AG04449 (cell line): ENCODE data around the gene MAP3K13.
A peak's percentile ranks its signal among the peaks of the same experiment; 100 is the strongest.

Experiments used
- CTCF ChIA-PET: fragments of 350-600 bp; formaldehyde crosslinking; extraction: SDS; loops from one replicate; lab custom pipeline; 2021; ENCODE audit warnings: antibody characterized with exemption; lab: Yijun Ruan, JAX
- POLR2A ChIA-PET: fragments of 400-600, 350-600 bp; formaldehyde crosslinking; extraction: SDS; loops from one replicate; lab custom pipeline; 2020; ENCODE audit warnings: antibody characterized with exemption, inconsistent platforms; lab: Yijun Ruan, JAX
- DNase-seq: peaks from one replicate; pipeline ENCODE4 v3.0.0-alpha.2; 2010; ENCODE audit warnings: low read depth, low spot score
- H3K4me3 ChIP-seq: 2 replicates; pipeline ENCODE4 v1.5.1; 2011; ENCODE audit warnings: low read depth, mild to moderate bottlenecking, control low read depth, low read length
- CTCF ChIP-seq: IDR thresholded peaks from one replicate; pipeline ENCODE4 v1.5.1; 2011; ENCODE audit warnings: mild to moderate bottlenecking, moderate library complexity, low read length, control low read depth, inconsistent platforms; ENCODE audit not compliant: insufficient read depth; ENCODE audit errors: missing control alignments

MAP3K13 gene

DNA sequence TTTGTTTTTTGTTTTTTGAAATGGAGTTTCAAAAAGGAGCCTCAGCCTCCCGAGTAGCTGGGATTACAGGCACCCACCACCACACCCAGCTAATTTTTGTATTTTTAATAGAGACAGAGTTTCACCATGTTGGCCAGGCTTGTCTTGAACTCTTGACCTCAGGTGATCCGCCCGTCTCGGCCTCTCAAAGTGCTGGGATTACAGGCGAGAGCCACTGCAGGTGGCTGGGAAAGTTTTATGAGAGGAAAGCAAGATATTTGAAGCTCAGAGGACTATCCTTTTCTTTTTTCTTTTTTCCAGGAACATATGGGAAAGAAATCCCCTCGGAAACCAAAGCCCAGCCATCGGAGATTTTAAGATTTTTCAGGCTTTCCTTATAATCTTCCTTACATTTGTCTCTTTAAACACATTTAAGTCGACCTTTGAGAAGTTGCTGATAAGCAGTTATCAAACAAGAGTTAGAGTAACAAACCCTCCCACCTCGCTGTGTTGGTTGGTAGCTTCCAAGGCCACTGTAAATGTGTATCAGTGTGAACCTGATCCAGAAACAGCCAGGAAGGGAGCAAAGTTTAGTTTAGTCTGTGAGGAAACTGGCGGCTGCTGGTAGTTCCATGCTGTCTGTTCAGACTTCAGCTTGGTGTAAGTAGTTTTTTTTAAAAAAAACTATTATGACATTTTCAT, 34.5 kb upstream of the MAP3K13 start:
- H3K4me3 ChIP-seq, result no peak overlapping the region
- CTCF ChIA-PET, result interaction anchor here (1.1 kb wide), 1 partner anchor 20 kb away, joined by 4 read pairs; no protein-coding TSS in a partner anchor
- DNase-seq, result no peak
- POLR2A ChIA-PET, result no interaction called here
- no peak for TF ChIP-seq CTCF

GRCh38 chr3:185330238-185330637, 32.7 kb upstream of the MAP3K13 start:
- CTCF ChIA-PET, result no interaction called here
- no peak for DNase-seq
- TF ChIP-seq CTCF, result no peak
- POLR2A ChIA-PET, result no interaction called here
- H3K4me3 ChIP-seq, result no peak overlapping the region

GRCh38 chr3:185330644-185331043, 32.3 kb upstream of the MAP3K13 start:
- ChIA-PET POLR2A (no interaction called here), CTCF (no interaction called here)
- no peak for DNase-seq
- no peak overlapping the region for H3K4me3 ChIP-seq
- TF ChIP-seq CTCF, result no peak

DNA sequence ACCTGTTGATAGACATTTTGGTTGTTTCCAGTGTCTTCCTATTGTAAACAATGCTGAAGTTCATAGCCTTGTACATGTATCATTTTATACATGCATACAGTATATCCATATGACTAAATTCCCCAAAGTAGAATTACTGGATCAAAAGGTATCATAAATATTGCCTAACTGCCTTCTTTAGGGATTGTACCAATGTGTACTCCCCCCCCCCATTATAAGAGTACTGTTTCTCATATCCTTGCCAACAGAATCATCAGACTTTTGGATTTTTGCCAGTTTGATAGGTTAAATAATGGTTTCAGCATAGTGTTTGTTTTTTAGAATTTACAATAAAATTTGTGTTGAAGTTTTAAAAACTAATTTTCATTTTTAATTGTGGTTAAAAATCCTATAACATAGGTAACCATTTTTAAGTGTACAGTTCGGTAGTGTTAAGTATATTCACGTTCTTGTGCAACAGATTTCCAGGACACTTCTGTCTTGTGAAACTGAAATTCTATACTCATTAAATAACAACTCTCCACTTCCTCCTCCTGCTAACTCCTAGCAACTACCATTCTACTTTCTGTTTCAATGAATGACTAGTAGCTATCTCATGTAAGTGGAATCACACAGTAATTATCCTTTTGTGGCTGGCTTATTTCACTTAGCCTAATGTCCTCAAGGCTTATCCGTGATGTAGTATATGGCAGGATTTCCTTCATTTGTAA, 30.8 kb upstream of the MAP3K13 start:
- no peak for TF ChIP-seq CTCF
- ChIA-PET CTCF (interaction anchor here (1.2 to 1.8 kb wide), 2 partner anchors 21 to 23 kb away, joined by 4 to 5 read pairs; no protein-coding TSS in a partner anchor), POLR2A (no interaction called here)
- DNase-seq, result peak; percentile 56
- H3K4me3 ChIP-seq, result no peak overlapping the region

- no peak overlapping the region for H3K4me3 ChIP-seq
- ChIA-PET POLR2A (no interaction called here), CTCF (interaction anchor here (0.6 kb wide), 1 partner anchor 28 kb away, joined by 4 read pairs; no protein-coding TSS in a partner anchor)
- DNase-seq, result no peak
- TF ChIP-seq CTCF, result no peak
Observed at GRCh38 chr3:185335799-185336198, 27.1 kb upstream of the MAP3K13 start.

DNA sequence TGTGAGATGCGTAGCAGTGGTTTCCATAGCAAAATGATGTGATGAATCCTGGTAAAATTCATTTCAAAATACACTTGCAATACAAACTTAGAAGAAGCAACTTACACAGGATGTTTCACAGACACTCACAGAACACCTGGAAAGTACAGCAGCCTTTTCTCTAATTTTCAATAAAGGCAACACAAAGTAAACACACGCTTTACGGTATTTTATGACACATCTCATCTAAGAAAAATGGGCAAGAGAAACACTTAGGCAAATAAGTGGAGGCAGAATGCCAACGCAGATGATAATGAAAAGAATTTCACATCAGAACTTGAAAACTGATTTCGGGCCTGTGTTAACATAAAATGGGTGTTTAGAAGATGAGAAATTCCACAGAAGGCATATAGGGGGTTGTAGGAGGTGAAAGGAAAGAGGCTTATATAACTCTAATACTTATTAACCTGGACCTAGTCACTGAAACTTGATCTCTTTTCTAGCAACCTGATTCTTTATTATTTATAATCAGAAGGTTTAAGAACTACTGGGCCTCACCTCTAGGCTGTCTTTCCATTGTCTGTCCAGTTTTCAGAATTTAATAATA, 25.6 kb upstream of the MAP3K13 start:
- POLR2A ChIA-PET, result no interaction called here
- DNase-seq, result no peak
- TF ChIP-seq CTCF, result no peak
- CTCF ChIA-PET, result no interaction called here
- no peak overlapping the region for H3K4me3 ChIP-seq
